Measurements from ENCODE around the gene VCAM1. TPM values are rescaled to one million over a fixed set of nuclear protein-coding genes. Genes with fewer than 3 reads are reported as not detected.
A peak's percentile ranks its signal among the peaks of the same experiment; 100 is the strongest.

The VCAM1 gene
- total and polyA plus RNA-seq, 2 experiments from 2014 or later, result not detected

DNA sequence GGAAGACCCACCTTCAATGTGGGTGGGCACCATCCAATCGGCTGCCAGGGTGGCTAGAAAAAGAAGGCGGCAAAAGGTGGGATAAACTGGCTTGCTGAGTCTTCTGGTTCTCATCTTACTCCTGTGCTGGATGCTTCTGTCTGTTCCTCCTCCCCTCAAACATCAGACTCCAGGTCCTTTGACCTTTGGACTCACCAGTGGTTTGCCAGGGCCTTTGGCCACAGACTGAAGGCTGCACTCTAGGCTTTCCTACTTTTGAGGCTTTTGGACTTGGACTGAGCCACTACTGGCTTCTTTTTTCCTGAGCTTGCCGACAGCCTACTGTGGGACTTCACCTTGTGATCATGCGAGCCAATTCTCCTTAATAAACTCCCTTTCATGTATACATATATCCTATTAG lies 55.9 kb downstream of the VCAM1 start:
- Mint-ChIP-seq H3K9me3 (peaks cover 9% of the 10 kb centered on the region), H3K27ac (no peak overlapping the region)
- no peaks in the 10 kb centered on the region for H4K20me1 ChIP-seq (replicated peaks; ENCODE audit: insufficient read depth)

More for the DNA sequence above, 55.9 kb downstream of the VCAM1 start:
- no peaks in the 10 kb centered on the region for H3F3A ChIP-seq (replicated peaks; ENCODE audit: low read depth)
- Mint-ChIP-seq H3K36me3 (ENCODE audit: low read depth) (no peaks in the 10 kb centered on the region), H3K27me3 (ENCODE audit: insufficient read depth, low read depth, poor library complexity) (peaks cover 2% of the 10 kb centered on the region), H3K4me3 (no peak overlapping the region), H3K4me1 (no peaks in the 10 kb centered on the region)
- H3K4me2 ChIP-seq, result no peak overlapping the region
- H3K27me3 ChIP-seq (ENCODE audit: insufficient read depth), result no peaks in the 10 kb centered on the region
- no peaks in the 10 kb centered on the region for H3K79me2 ChIP-seq (replicated peaks; ENCODE audit: insufficient read depth)
- no peaks in the 10 kb centered on the region for H3K36me3 ChIP-seq (ENCODE audit: insufficient read depth)
- H3K4me3 ChIP-seq, result no peak overlapping the region
- 0 out of 2 replicates have a peak, but pooled peaks cover 3% of the 10 kb centered on the region for H3K9me2 ChIP-seq (ENCODE audit: insufficient read depth)
- H3K27ac ChIP-seq (ENCODE audit: low read depth), result no peak overlapping the region
- no peaks in the 10 kb centered on the region for H3K4me1 ChIP-seq (ENCODE audit: insufficient read depth)
- H2AFZ ChIP-seq, result 0 out of 2 replicates have a peak overlapping the region, but pooled peaks have one; percentile 65
- ATAC-seq, result no peak
- no peak for DNase-seq (ENCODE audit: low spot score)
- no peak for TF ChIP-seq EZH2phosphoT487 (IDR thresholded peaks at IDR 0.05; ENCODE audit: unreplicated experiment)
- TF ChIP-seq CREB1 (CRISPR knock-in tag; IDR thresholded peaks at IDR 0.05; ENCODE audit: low read depth), result no peak
- no peak for TF ChIP-seq ZNF114 (CRISPR knock-in tag; IDR thresholded peaks at IDR 0.05)
- TF ChIP-seq EZH2 (IDR thresholded peaks at IDR 0.05; ENCODE audit: low read depth, unreplicated experiment), result no peak
- TF ChIP-seq JUNB (IDR thresholded peaks at IDR 0.05; ENCODE audit: unreplicated experiment), result no peak
- no peak for TF ChIP-seq ZNF331 (CRISPR knock-in tag; IDR thresholded peaks at IDR 0.05; ENCODE audit: low read depth)
- no peak for TF ChIP-seq REST (IDR thresholded peaks at IDR 0.05; ENCODE audit: unreplicated experiment)
- TF ChIP-seq, protein P1, sequence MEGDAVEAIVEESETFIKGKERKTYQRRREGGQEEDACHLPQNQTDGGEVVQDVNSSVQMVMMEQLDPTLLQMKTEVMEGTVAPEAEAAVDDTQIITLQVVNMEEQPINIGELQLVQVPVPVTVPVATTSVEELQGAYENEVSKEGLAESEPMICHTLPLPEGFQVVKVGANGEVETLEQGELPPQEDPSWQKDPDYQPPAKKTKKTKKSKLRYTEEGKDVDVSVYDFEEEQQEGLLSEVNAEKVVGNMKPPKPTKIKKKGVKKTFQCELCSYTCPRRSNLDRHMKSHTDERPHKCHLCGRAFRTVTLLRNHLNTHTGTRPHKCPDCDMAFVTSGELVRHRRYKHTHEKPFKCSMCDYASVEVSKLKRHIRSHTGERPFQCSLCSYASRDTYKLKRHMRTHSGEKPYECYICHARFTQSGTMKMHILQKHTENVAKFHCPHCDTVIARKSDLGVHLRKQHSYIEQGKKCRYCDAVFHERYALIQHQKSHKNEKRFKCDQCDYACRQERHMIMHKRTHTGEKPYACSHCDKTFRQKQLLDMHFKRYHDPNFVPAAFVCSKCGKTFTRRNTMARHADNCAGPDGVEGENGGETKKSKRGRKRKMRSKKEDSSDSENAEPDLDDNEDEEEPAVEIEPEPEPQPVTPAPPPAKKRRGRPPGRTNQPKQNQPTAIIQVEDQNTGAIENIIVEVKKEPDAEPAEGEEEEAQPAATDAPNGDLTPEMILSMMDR (conservative IDR thresholded peaks at IDR 0.05; ENCODE audit: low read depth in 2 of 2), result no peak
- TF ChIP-seq, protein P2, sequence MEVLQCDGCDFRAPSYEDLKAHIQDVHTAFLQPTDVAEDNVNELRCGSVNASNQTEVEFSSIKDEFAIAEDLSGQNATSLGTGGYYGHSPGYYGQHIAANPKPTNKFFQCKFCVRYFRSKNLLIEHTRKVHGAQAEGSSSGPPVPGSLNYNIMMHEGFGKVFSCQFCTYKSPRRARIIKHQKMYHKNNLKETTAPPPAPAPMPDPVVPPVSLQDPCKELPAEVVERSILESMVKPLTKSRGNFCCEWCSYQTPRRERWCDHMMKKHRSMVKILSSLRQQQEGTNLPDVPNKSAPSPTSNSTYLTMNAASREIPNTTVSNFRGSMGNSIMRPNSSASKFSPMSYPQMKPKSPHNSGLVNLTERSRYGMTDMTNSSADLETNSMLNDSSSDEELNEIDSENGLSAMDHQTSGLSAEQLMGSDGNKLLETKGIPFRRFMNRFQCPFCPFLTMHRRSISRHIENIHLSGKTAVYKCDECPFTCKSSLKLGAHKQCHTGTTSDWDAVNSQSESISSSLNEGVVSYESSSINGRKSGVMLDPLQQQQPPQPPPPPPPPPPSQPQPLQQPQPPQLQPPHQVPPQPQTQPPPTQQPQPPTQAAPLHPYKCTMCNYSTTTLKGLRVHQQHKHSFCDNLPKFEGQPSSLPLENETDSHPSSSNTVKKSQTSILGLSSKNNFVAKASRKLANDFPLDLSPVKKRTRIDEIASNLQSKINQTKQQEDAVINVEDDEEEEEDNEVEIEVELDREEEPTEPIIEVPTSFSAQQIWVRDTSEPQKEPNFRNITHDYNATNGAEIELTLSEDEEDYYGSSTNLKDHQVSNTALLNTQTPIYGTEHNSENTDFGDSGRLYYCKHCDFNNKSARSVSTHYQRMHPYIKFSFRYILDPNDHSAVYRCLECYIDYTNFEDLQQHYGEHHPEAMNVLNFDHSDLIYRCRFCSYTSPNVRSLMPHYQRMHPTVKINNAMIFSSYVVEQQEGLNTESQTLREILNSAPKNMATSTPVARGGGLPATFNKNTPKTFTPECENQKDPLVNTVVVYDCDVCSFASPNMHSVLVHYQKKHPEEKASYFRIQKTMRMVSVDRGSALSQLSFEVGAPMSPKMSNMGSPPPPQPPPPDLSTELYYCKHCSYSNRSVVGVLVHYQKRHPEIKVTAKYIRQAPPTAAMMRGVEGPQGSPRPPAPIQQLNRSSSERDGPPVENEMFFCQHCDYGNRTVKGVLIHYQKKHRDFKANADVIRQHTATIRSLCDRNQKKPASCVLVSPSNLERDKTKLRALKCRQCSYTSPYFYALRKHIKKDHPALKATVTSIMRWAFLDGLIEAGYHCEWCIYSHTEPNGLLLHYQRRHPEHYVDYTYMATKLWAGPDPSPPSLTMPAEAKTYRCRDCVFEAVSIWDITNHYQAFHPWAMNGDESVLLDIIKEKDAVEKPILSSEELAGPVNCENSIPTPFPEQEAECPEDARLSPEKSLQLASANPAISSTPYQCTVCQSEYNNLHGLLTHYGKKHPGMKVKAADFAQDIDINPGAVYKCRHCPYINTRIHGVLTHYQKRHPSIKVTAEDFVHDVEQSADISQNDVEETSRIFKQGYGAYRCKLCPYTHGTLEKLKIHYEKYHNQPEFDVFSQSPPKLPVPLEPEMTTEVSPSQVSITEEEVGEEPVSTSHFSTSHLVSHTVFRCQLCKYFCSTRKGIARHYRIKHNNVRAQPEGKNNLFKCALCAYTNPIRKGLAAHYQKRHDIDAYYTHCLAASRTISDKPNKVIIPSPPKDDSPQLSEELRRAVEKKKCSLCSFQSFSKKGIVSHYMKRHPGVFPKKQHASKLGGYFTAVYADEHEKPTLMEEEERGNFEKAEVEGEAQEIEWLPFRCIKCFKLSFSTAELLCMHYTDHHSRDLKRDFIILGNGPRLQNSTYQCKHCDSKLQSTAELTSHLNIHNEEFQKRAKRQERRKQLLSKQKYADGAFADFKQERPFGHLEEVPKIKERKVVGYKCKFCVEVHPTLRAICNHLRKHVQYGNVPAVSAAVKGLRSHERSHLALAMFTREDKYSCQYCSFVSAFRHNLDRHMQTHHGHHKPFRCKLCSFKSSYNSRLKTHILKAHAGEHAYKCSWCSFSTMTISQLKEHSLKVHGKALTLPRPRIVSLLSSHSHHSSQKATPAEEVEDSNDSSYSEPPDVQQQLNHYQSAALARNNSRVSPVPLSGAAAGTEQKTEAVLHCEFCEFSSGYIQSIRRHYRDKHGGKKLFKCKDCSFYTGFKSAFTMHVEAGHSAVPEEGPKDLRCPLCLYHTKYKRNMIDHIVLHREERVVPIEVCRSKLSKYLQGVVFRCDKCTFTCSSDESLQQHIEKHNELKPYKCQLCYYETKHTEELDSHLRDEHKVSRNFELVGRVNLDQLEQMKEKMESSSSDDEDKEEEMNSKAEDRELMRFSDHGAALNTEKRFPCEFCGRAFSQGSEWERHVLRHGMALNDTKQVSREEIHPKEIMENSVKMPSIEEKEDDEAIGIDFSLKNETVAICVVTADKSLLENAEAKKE (CRISPR knock-in tag; IDR thresholded peaks at IDR 0.05), result no peak
- TF ChIP-seq, protein P3, sequence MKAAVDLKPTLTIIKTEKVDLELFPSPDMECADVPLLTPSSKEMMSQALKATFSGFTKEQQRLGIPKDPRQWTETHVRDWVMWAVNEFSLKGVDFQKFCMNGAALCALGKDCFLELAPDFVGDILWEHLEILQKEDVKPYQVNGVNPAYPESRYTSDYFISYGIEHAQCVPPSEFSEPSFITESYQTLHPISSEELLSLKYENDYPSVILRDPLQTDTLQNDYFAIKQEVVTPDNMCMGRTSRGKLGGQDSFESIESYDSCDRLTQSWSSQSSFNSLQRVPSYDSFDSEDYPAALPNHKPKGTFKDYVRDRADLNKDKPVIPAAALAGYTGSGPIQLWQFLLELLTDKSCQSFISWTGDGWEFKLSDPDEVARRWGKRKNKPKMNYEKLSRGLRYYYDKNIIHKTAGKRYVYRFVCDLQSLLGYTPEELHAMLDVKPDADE (IDR thresholded peaks at IDR 0.05), result no peak
- no peak for TF ChIP-seq STAT1 (IDR thresholded peaks at IDR 0.05; ENCODE audit: unreplicated experiment)
